Loucy (cell line): Measurements from ENCODE around the gene LIN52.

Experiments
- H2AFZ ChIP-seq: fragments of 200-600 bp; sonication (generic); 2 replicates; pipeline ENCODE4 v1.6.0; 2016; ENCODE audit warnings: antibody characterized with exemption, mild to moderate bottlenecking, low read length, moderate library complexity
- H3F3A ChIP-seq: fragments of 200-600 bp; 2 replicates; pipeline ENCODE4 v1.6.0; 2016; ENCODE audit warnings: antibody characterized with exemption, low read depth, mild to moderate bottlenecking
- H3K27me3 ChIP-seq: fragments of 200-600 bp; sonication (generic); 2 replicates; pipeline ENCODE4 v1.6.1; 2014; ENCODE audit warnings: low read length, mild to moderate bottlenecking; ENCODE audit not compliant: insufficient read depth, poor library complexity, severe bottlenecking
- H3K36me3 ChIP-seq: fragments of 200-600 bp; sonication (generic); 2 replicates; pipeline ENCODE4 v1.6.1; 2016; ENCODE audit warnings: low read length; ENCODE audit not compliant: insufficient read depth
- H3K4me1 ChIP-seq: fragments of 200-600 bp; sonication (generic); 2 replicates; pipeline ENCODE4 v1.5.1; 2014; ENCODE audit warnings: low read length, mild to moderate bottlenecking; ENCODE audit not compliant: insufficient read depth, poor library complexity, severe bottlenecking
- H3K4me2 ChIP-seq: fragments of 200-600 bp; sonication (generic); 2 replicates; pipeline ENCODE4 v1.6.0; 2014; ENCODE audit warnings: antibody characterized with exemption, low read length, low read depth, mild to moderate bottlenecking; ENCODE audit not compliant: poor library complexity, severe bottlenecking
- H3K4me3 ChIP-seq: fragments of 200-600 bp; sonication (generic); 2 replicates; pipeline ENCODE4 v1.5.1; 2014; ENCODE audit warnings: low read length, mild to moderate bottlenecking, mixed read lengths; ENCODE audit not compliant: poor library complexity, severe bottlenecking
- H3K79me2 ChIP-seq: fragments of 200-600 bp; sonication (generic); 2 replicates; pipeline ENCODE4 v1.6.1; 2014; ENCODE audit warnings: low read length; ENCODE audit not compliant: insufficient read depth
- H3K9ac ChIP-seq: fragments of 200-600 bp; sonication (generic); 2 replicates; pipeline ENCODE4 v1.6.0; 2014; ENCODE audit warnings: mild to moderate bottlenecking, low read depth, low read length, moderate library complexity; ENCODE audit not compliant: poor library complexity, severe bottlenecking
- H3K9me2 ChIP-seq: fragments of 200-600 bp; sonication (generic); replicated peaks from 2 replicates; pipeline ENCODE4 v1.6.1; 2016; ENCODE audit warnings: low read depth, low read length, mixed read lengths
- H3K9me3 ChIP-seq: fragments of 200-600 bp; sonication (generic); 2 replicates; pipeline ENCODE4 v1.6.1; 2014; ENCODE audit warnings: mild to moderate bottlenecking, antibody characterized with exemption, low read length, low read depth; ENCODE audit not compliant: insufficient read depth
- H4K20me1 ChIP-seq: fragments of 200-600 bp; sonication (generic); 2 replicates; pipeline ENCODE4 v1.6.0; 2014; ENCODE audit warnings: antibody characterized with exemption, low read length, mild to moderate bottlenecking; ENCODE audit not compliant: insufficient read depth, poor library complexity, severe bottlenecking
- CTCF ChIP-seq: fragments of 200-600 bp; sonication (generic); conservative IDR thresholded peaks from 2 replicates; pipeline ENCODE4 v1.5.1; 2014; ENCODE audit warnings: mild to moderate bottlenecking, antibody characterized with exemption, low read length
- EZH2phosphoT487 ChIP-seq: fragments of 200-600 bp; IDR thresholded peaks from 2 replicates; pipeline ENCODE4 v1.6.1; 2018; ENCODE audit warnings: antibody characterized with exemption, mild to moderate bottlenecking, moderate library complexity, borderline replicate concordance

The LIN52 gene

DNA sequence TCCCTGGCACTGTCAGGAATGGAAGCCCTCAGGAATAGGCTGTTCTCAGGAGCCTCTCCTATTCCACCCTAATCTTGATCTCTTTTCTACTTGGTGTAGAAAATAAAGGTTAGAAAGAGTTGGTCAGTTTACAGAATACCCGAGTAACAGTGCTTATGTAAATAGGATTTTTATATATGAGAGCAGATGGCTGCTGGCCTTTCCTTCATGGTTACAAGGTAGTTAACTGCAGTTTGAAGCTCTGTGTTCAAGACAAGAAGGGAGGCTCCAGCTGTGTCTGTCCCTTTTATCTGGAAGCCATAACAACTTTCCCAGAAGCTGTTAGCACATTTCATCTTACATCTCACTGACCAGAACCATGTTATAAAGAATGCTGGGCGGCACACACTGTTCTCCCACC lies 42.5 kb upstream of the LIN52 start:
- no peak overlapping the region for H3K9ac ChIP-seq
- TF ChIP-seq CTCF (no peak), EZH2phosphoT487 (no peak)
- H3K27me3 ChIP-seq = no peaks in the 10 kb centered on the region
- H3K4me2 ChIP-seq = no peak overlapping the region
- H3K9me2 ChIP-seq = no peaks in the 10 kb centered on the region
- no peak overlapping the region for H3K4me3 ChIP-seq
- H2AFZ ChIP-seq = peak overlapping the region; percentile 49; the same call in 1 of the 2 replicates
- no peaks in the 10 kb centered on the region for H3F3A ChIP-seq
- H4K20me1 ChIP-seq = no peaks in the 10 kb centered on the region
- H3K36me3 ChIP-seq = no peaks in the 10 kb centered on the region
- no peaks in the 10 kb centered on the region for H3K4me1 ChIP-seq
- no peaks in the 10 kb centered on the region for H3K79me2 ChIP-seq
- H3K9me3 ChIP-seq = no peaks in the 10 kb centered on the region

DNA sequence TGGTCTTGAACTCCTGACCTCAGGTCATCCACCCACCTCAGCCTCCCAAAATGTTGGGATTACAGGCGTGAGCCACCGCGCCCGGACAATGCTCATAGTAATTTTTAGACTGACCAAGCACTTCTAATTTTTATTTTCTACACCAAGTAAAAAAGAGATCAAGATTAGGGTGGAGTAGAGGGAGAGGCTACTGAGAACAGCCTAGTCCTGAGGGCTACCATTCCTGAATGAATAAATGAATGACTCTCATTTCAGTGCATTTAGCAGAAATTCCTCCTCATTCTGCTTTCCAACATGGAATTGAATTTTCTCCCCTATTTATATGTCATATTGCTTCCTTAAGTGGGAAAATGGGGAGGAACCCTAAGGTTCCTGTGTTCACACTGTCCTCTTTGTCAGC lies 39.2 kb upstream of the LIN52 start:
- Histone ChIP-seq H3K9ac (no peak overlapping the region), H3K79me2 (no peaks in the 10 kb centered on the region), H3K4me1 (no peaks in the 10 kb centered on the region)

DNA sequence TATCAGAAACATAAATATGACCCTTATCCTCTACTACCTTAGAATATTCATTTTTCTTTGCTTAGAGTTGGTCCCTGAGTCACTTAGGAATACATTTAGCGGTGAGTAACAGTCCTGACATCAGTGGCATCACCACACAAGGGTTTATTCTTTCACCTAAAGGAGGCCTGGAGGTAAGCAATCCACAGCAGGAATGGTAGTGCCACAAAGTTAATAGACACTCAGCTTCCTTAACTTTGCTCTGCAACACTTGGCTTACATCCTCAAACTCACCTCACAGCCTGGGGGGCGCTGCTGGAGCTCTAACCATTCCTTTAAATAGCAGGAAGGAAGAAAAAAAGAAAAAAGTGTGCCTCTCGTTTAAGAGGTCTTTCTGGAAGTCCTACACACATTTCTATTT lies 36.5 kb upstream of the LIN52 start:
- H3F3A ChIP-seq = no peaks in the 10 kb centered on the region
- no peaks in the 10 kb centered on the region for H3K9me3 ChIP-seq
- H3K4me3 ChIP-seq = no peak overlapping the region
- H3K27me3 ChIP-seq = no peaks in the 10 kb centered on the region
- H3K4me1 ChIP-seq = no peaks in the 10 kb centered on the region
- H3K36me3 ChIP-seq = no peaks in the 10 kb centered on the region
- no peak overlapping the region for H3K9ac ChIP-seq
- peak; percentile 42; the same call in 1 of the 2 replicates for TF ChIP-seq CTCF
- no peak for TF ChIP-seq EZH2phosphoT487
- H3K9me2 ChIP-seq = no peaks in the 10 kb centered on the region
- no peaks in the 10 kb centered on the region for H4K20me1 ChIP-seq
- peak overlapping the region; percentile 34; the same call in 1 of the 2 replicates for H2AFZ ChIP-seq
- no peak overlapping the region for H3K4me2 ChIP-seq
- no peaks in the 10 kb centered on the region for H3K79me2 ChIP-seq

More for the DNA sequence above, 39.2 kb upstream of the LIN52 start:
- no peaks in the 10 kb centered on the region for H4K20me1 ChIP-seq
- H3F3A ChIP-seq = no peaks in the 10 kb centered on the region
- H2AFZ ChIP-seq = no peak overlapping the region
- H3K4me3 ChIP-seq = no peak overlapping the region
- H3K9me3 ChIP-seq = no peaks in the 10 kb centered on the region
- H3K36me3 ChIP-seq = no peaks in the 10 kb centered on the region
- no peak for TF ChIP-seq CTCF
- no peak for TF ChIP-seq EZH2phosphoT487
- no peaks in the 10 kb centered on the region for H3K9me2 ChIP-seq
- H3K4me2 ChIP-seq = no peak overlapping the region
- H3K27me3 ChIP-seq = no peaks in the 10 kb centered on the region
